HepG2 (cell line): Measurements from ENCODE around the gene COMP. TPM values are rescaled to one million over a fixed set of nuclear protein-coding genes. Genes with fewer than 3 reads are reported as not detected.

ENCODE experiments used
- TMF1 ChIP-seq: sonication (generic); formaldehyde crosslinking; IDR thresholded peaks from 2 replicates; pipeline ENCODE4 v1.8.1; 2022; ENCODE audit warnings: low read depth, missing genetic modification reagents
- ZNF331 ChIP-seq: sonication (generic); formaldehyde crosslinking; IDR thresholded peaks from 2 replicates; pipeline ENCODE4 v1.4.0; 2020; ENCODE audit warnings: missing genetic modification reagents
- ZNF562 ChIP-seq: sonication (generic); formaldehyde crosslinking; IDR thresholded peaks from 2 replicates; pipeline ENCODE4 v1.8.0; 2022; ENCODE audit warnings: missing genetic modification reagents, borderline replicate concordance
- ZNF572 ChIP-seq: sonication (generic); formaldehyde crosslinking; IDR thresholded peaks from 2 replicates; pipeline ENCODE4 v1.5.1; 2020; ENCODE audit warnings: mild to moderate bottlenecking, missing genetic modification reagents
- ZNF674 ChIP-seq: sonication (generic); formaldehyde crosslinking; IDR thresholded peaks from 2 replicates; pipeline ENCODE4 v1.5.0; 2020; ENCODE audit warnings: low read depth, mild to moderate bottlenecking, missing genetic modification reagents
- ZNF878 ChIP-seq: sonication (generic); formaldehyde crosslinking; IDR thresholded peaks from 2 replicates; pipeline ENCODE4 v1.8.1; 2023; ENCODE audit warnings: mild to moderate bottlenecking, missing genetic modification reagents, moderate library complexity
- polyA plus RNA-seq, 8 experiments: library from polyadenylated mRNA; depleted of rRNA in 3 of 8; stranded (reverse) in 7 of 8; unstranded in 1 of 8; fragments of >200 nt; fragmentation: Illumina TruSeq in 4 of 8; extraction: Trizol in 4 of 8; gene quantifications; 2 replicates each; pipeline versions ENCODE4 v1.2.1 to v1.2.3, GENCODE V29; 2011 to 2016; ENCODE audit warnings: low read depth in 4 of 8, missing spikeins in 1 of 8, mixed read lengths in 1 of 8; ENCODE audit not compliant: insufficient read depth in 1 of 8
- total RNA-seq, 5 experiments: library from RNA; depleted of rRNA; stranded (reverse); fragments of >200 nt; fragmentation: Illumina TruSeq; extraction: Trizol; gene quantifications; 2 replicates each; pipeline ENCODE4 v1.2.3, GENCODE V29; 2016; ENCODE audit warnings: low read depth in 1 of 5
- TF ChIP-seq, protein P1 (sequence below): sonication (generic); formaldehyde crosslinking; IDR thresholded peaks from one replicate; pipeline ENCODE4 v1.5.1; 2020; ENCODE audit warnings: mild to moderate bottlenecking, missing genetic modification reagents; ENCODE audit errors: not compliant biosample characterization
- TF ChIP-seq, protein P2 (sequence below): sonication (generic); formaldehyde crosslinking; IDR thresholded peaks from 2 replicates; pipeline ENCODE4 v1.5.0; 2020; ENCODE audit warnings: missing genetic modification reagents
- TF ChIP-seq, protein P3 (sequence below): sonication (generic); formaldehyde crosslinking; IDR thresholded peaks from 2 replicates; pipeline ENCODE4 v1.5.0; 2020; ENCODE audit warnings: missing genetic modification reagents
- TF ChIP-seq, protein P4 (sequence below): sonication (generic); formaldehyde crosslinking; conservative IDR thresholded peaks from 2 replicates; pipeline ENCODE4 v1.8.0; 2022; ENCODE audit warnings: mild to moderate bottlenecking, moderate library complexity, missing genetic modification reagents

COMP gene
- total and polyA plus RNA-seq, 2 of the 13 experiments (the other 11 are each of a cell fraction or from before 2014, with no cell fraction given), result 0.04 to 0.13 TPM

- TF ChIP-seq ZNF674 (CRISPR knock-in tag) (no peak), TMF1 (CRISPR knock-in tag) (no peak), ZNF572 (CRISPR knock-in tag) (peak; percentile 78; the same call in 1 of the 2 replicates), ZNF878 (CRISPR knock-in tag) (no peak), ZNF331 (CRISPR knock-in tag) (peak; percentile 38; the same call in 1 of the 2 replicates), ZNF562 (CRISPR knock-in tag) (no peak)
- TF ChIP-seq, protein P1, sequence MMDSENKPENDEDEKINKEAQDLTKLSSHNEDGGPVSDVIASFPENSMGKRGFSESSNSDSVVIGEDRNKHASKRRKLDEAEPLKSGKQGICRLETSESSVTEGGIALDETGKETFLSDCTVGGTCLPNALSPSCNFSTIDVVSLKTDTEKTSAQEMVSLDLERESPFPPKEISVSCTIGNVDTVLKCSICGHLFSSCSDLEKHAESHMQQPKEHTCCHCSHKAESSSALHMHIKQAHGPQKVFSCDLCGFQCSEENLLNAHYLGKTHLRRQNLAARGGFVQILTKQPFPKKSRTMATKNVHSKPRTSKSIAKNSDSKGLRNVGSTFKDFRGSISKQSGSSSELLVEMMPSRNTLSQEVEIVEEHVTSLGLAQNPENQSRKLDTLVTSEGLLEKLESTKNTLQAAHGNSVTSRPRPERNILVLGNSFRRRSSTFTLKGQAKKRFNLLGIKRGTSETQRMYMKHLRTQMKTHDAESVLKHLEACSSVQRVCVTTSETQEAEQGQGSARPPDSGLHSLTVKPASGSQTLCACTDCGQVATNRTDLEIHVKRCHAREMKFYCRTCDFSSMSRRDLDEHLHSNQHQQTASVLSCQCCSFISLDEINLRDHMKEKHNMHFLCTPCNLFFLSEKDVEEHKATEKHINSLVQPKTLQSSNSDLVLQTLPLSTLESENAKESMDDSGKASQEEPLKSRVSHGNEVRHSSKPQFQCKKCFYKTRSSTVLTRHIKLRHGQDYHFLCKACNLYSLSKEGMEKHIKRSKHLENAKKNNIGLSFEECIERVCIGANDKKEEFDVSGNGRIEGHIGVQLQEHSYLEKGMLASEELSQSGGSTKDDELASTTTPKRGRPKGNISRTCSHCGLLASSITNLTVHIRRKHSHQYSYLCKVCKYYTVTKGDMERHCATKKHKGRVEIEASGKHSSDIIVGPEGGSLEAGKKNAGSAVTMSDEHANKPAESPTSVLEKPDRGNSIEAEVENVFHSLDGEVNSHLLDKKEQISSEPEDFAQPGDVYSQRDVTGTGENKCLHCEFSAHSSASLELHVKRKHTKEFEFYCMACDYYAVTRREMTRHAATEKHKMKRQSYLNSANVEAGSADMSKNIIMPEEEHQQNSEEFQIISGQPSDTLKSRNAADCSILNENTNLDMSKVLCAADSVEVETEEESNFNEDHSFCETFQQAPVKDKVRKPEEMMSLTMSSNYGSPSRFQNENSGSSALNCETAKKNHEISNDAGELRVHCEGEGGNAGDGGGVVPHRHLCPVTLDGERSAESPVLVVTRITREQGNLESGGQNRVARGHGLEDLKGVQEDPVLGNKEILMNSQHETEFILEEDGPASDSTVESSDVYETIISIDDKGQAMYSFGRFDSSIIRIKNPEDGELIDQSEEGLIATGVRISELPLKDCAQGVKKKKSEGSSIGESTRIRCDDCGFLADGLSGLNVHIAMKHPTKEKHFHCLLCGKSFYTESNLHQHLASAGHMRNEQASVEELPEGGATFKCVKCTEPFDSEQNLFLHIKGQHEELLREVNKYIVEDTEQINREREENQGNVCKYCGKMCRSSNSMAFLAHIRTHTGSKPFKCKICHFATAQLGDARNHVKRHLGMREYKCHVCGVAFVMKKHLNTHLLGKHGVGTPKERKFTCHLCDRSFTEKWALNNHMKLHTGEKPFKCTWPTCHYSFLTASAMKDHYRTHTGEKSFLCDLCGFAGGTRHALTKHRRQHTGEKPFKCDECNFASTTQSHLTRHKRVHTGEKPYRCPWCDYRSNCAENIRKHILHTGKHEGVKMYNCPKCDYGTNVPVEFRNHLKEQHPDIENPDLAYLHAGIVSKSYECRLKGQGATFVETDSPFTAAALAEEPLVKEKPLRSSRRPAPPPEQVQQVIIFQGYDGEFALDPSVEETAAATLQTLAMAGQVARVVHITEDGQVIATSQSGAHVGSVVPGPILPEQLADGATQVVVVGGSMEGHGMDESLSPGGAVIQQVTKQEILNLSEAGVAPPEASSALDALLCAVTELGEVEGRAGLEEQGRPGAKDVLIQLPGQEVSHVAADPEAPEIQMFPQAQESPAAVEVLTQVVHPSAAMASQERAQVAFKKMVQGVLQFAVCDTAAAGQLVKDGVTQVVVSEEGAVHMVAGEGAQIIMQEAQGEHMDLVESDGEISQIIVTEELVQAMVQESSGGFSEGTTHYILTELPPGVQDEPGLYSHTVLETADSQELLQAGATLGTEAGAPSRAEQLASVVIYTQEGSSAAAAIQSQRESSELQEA, result no peak
- TF ChIP-seq, protein P2, sequence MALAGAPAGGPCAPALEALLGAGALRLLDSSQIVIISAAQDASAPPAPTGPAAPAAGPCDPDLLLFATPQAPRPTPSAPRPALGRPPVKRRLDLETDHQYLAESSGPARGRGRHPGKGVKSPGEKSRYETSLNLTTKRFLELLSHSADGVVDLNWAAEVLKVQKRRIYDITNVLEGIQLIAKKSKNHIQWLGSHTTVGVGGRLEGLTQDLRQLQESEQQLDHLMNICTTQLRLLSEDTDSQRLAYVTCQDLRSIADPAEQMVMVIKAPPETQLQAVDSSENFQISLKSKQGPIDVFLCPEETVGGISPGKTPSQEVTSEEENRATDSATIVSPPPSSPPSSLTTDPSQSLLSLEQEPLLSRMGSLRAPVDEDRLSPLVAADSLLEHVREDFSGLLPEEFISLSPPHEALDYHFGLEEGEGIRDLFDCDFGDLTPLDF (CRISPR knock-in tag), result no peak
- TF ChIP-seq, protein P3, sequence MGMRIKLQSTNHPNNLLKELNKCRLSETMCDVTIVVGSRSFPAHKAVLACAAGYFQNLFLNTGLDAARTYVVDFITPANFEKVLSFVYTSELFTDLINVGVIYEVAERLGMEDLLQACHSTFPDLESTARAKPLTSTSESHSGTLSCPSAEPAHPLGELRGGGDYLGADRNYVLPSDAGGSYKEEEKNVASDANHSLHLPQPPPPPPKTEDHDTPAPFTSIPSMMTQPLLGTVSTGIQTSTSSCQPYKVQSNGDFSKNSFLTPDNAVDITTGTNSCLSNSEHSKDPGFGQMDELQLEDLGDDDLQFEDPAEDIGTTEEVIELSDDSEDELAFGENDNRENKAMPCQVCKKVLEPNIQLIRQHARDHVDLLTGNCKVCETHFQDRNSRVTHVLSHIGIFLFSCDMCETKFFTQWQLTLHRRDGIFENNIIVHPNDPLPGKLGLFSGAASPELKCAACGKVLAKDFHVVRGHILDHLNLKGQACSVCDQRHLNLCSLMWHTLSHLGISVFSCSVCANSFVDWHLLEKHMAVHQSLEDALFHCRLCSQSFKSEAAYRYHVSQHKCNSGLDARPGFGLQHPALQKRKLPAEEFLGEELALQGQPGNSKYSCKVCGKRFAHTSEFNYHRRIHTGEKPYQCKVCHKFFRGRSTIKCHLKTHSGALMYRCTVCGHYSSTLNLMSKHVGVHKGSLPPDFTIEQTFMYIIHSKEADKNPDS (CRISPR knock-in tag), result no peak
- TF ChIP-seq, protein P4, sequence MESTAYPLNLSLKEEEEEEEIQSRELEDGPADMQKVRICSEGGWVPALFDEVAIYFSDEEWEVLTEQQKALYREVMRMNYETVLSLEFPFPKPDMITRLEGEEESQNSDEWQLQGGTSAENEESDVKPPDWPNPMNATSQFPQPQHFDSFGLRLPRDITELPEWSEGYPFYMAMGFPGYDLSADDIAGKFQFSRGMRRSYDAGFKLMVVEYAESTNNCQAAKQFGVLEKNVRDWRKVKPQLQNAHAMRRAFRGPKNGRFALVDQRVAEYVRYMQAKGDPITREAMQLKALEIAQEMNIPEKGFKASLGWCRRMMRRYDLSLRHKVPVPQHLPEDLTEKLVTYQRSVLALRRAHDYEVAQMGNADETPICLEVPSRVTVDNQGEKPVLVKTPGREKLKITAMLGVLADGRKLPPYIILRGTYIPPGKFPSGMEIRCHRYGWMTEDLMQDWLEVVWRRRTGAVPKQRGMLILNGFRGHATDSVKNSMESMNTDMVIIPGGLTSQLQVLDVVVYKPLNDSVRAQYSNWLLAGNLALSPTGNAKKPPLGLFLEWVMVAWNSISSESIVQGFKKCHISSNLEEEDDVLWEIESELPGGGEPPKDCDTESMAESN (CRISPR knock-in tag), result no peak
These were observed 49.7 kb downstream of the COMP start (continued) for GRCh38 chr19:18741124-18742121.
